GM19240 (cell line): ENCODE data around the gene KAT7.
"Not testable (repeated sequence)": the region's sequence is repeated elsewhere in the genome, so short reads cannot be mapped to it uniquely, and the experiment has no call there.

Experiments used
- DNase-seq: peaks from one replicate; pipeline ENCODE4 v3.0.0; 2011; ENCODE audit warnings: low spot score; ENCODE audit not compliant: insufficient read length

The KAT7 gene

DNA sequence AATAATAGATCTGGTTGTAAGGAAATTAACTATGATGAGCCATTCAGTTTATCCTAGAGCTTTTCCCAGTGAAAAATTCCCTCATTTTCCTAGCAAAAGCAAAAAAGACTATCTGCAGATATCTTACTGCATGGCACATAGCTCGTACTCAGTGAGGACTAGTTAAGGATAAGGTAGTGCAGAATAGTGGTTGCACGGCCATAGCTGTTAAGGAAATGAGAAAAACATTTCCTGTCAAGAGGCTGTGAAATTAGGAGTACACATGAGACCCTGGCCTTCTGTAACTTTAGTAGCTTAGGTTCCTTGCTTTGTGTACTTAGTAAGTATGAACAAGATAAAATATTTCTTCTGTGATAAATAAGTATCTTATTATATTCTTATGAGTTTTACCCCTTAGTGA is 10.3 kb downstream of the KAT7 start:
- DNase-seq: no peak

DNA sequence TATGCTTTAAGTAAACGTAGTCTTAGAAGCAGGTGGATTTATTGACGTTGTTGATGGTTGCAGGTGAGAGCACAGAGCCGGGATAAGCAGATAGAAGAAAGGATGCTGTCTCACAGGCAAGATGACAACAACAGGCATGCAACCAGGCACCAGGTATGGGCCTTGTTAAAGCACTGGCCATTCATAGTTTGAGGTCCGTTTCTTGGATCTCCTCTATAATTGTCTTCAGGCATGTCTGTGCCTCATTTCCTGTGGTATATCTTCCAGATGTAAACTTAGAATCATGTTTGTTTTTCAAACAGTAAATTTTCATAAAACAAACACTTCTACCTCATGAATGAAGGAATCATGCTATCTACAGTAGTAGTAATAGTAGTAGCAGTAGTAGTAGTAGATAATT is 20.6 kb downstream of the KAT7 start:
- DNase-seq: no peak

- DNase-seq: no peak
Measured at GRCh38 chr17:49814781-49815529, 26.5 kb downstream of the KAT7 start.

- no peak for DNase-seq
Measured at GRCh38 chr17:49815761-49816281, 27.3 kb downstream of the KAT7 start.

GRCh38 chr17:49817993-49818392 is 29.5 kb downstream of the KAT7 start:
- no peak for DNase-seq

- DNase-seq: no peak
Measured at GRCh38 chr17:49819138-49819537, 30.7 kb downstream of the KAT7 start.

DNA sequence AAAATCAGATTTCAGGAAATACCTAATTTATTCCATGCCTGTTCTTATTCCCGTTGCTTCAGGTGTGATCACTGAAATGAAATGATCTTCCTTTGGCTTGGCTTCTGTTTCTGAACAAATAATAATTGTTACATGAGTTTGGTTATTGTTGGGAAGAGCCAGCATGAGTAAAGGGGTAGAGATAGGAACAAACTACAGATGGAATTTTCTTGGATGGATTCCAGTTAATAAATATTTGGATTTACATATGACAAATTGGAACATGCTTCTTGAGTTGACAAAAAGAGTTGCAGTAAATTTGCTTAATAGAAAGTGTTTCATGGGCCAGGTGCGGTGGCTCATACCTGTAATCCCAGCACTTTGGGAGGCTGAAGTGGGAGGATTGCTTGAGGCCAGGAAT is 31.2 kb downstream of the KAT7 start:
- DNase-seq: no peak

DNA sequence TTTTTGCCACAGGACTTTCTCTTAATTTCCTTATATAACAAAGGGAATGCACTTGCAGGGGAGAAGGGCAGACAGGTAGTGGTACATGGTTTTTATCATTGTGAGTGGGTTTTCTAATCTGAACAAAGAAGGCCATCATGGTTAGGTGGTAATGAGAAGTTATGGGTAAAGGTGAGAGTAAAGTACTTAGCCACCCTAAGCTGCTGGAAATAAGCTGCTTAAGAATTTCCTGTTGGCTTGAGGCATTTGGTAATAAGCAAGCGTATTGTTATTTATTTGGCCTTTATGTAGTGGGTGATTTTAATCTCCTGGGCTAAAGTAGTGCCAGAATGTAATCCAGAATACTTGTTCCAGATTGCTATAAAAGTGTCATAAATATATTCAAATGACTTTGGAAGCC is 32.3 kb downstream of the KAT7 start:
- no peak for DNase-seq

DNA sequence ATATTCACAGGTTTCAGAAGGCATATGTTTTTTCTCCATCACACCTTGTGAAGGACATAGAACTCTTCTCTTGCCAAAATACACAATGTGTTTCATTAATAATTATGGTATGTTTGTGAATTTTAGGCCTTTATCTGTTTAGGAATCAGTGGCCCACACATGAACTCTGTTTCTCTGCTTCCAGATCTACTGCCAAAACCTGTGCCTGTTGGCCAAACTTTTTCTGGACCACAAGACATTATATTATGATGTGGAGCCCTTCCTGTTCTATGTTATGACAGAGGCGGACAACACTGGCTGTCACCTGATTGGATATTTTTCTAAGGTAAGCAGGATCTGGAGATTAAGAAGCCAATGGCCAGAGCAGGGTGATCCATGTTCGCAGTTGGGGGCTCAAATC is 33.0 kb downstream of the KAT7 start:
- no peak for DNase-seq

GRCh38 chr17:49821916-49822315 is 33.4 kb downstream of the KAT7 start:
- DNase-seq: no peak

DNA sequence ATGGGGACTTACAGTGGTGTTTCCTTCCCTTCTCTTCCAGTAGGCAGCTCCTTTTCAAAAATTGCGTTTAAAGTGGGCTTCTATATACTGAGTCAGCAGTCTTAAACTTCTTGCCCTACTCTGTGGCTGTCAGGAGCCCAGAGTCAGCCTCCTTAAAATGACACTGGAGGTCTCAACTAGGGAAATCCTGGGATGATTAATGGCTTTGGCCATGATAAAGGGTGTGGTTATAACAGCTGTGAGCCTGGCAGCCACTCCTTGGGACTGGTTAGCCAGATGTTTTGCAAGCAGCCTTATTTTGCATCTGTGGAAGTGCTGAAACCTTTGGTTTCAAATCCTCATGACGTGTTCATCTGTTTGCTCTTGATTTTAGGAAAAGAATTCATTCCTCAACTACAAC is 34.3 kb downstream of the KAT7 start:
- DNase-seq: no peak

DNA sequence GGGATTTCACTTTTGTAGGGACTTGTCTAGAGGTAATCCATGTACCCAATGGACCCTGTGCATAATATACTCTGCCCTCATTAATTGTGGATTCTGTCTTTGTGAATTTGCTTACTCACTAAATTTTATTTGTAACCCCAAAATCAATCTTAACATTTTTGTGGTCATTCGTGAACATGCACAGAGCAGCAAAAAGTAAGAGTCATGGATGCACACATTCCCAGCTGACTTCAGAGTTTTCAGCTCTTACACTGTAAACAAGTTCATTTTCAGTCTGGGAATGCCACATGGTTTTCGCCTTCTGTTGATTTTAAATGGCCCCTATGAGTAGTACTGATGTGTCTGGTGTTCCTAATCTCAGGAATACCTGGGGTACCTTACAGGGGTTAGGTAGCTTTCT is 35.1 kb downstream of the KAT7 start:
- DNase-seq: no peak

- DNase-seq: no peak
Measured at GRCh38 chr17:49825645-49826044, 37.2 kb downstream of the KAT7 start.

DNA sequence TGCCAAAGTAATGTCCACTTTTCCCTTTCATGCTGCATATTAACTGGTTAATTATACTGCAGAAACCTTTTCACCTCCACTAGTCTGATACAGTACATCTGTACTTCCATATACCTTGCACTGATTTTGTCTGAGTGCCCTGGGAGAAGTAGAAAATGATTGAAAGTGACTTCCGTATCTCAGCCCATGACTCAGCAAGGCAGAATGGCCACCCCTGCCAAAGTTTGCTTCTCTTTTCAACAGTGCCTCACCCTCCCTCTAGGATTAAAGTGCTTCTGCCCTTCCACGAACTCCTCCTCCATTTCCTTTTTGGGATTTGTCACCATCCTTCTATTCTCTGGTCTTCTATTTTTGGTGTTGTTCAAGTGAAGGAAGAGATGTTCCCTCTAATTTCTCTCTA is 39.8 kb downstream of the KAT7 start:
- not testable (repeated sequence) for DNase-seq

DNA sequence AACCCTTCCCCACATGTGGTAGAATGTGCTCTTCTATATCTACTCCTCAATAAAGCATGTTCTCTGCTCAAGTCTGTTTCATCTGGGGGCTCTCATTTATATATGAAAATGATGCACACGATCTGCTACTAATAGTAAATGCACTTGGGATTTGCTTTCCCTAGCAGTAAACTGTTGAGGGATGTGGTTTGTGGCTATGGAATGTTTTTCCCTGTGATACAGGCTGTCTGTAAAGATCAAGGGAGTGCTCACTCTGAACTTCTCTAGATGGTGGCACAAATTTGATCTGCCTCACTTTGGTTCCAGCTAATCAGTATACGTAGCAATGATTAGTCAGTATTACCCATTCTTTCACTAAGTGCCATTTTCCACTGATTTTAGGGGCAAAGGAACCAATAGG is 40.5 kb downstream of the KAT7 start:
- DNase-seq: no peak

- no peak for DNase-seq
Measured at GRCh38 chr17:49830605-49831004, 42.1 kb downstream of the KAT7 start.

DNA sequence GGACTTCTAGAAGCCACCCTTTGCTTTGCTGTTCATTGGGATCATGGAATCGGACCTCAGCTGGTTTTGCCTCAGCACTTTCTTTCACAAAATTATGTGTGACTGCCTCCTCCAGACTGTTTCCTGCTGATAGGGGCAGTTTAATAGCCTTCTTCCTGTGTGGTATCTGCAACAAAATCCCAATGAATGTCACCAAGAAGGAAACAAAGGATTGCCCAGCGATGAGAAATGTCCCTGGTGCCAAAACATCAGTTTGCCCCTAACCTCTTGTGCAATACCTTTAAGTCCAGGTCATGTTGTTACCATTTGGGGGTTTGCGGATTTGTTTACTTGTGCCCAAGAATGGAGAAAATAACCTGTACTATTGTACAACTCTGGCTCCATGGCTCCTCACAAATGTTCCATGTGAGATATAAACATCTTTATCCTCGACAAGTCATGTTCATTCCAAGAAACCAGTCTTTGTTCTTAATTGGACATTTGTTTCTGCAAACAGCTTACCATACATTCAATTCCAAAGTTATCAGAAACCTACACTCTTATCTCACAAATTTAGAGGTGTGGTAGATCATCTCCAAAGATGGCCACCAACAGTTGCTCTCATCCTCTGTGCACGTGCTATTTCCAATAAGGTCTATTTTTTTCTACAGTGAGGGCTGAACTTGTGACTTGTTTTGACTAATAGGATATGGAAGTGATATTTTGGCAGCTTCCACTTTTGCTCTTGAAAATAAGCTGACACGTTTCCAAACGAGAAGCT is 44.5 kb downstream of the KAT7 start:
- no peak for DNase-seq

GRCh38 chr17:49834118-49834743 is 45.8 kb downstream of the KAT7 start:
- no peak for DNase-seq

GRCh38 chr17:49835472-49835871 is 47.0 kb downstream of the KAT7 start:
- no peak for DNase-seq

DNA sequence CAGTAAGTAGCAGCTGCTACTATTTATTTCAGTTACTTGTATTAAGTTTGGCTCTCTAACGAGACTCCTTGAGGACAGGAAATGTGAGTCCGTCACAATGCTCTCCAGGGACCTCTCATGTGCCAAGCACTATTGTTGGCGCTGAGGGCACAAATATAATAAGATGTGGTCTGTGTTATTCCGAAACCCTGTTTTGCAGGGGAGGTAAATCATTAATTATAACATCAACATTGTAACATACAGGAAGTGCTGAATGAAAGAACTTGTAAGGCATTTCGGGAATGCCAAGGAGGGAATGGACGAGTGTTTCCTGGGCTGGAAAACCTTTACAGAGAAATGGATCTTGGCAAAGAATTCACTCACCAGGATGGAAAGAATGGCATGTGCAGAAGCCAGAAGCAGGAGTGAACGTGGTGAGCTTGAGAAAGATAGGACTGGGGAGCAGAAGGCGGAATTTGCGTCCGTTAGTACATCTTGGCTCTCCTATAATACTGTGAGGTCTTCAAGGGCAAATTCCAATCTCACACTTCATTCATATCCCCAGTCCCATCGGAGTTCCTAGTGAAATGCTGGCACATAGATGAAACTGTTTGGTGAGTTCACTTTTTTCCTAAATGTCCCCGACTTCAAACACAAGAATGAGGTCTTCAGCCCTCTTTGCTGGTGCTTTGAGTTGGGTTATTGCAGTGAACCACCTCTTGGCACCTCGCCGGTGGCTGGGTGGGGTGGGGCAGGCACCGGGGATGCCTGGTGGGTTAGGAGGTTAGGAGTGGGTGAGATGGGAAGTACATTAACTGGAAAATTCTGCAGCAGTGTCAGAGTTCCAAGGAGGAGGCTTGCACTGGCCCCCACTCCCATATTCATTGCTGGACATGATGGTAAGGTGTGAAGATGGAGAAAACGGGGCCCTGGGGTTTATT is 47.9 kb downstream of the KAT7 start:
- DNase-seq: no peak

DNA sequence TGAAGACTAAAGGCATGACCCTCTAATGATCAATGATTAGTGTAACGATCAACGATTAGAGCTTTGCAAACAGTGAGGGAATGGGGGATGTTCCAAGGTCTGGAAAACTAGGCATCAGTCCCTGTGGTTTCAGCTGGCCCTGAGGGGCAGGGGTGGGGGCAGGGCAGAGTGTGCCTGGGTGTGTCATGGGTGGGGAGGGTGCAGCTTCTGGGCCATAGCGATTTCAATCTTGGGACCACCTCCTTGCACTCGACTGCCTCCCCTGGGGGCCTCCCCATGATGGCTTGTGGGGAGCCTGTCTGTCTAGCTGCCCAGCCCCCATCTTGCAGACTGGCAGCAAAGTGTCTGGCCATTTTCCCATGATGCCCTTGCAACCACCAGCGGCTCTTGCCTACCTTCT is 51.0 kb downstream of the KAT7 start:
- DNase-seq: no peak
